ENCODE results near the gene MKLN1.

MKLN1 gene

DNA sequence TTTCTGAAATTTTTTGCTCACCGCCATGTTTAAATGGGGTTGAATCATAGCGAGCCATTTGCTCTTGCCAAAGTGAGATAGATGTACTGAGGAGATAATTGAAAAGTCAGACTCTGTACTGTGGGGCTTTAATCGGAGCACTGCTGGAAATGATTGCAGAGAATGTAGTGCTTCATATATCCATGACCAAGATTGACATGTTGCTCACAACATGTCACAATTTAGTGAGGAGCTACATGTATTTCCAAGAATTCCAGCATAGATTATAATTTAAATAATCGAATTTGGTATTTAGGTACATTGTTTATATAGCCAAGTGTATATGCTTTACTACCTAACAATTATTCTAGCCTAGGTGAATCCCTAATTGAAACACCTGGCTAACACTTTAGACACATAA lies 162.2 kb downstream of the MKLN1 start:
- no peak for FAIRE-seq

DNA sequence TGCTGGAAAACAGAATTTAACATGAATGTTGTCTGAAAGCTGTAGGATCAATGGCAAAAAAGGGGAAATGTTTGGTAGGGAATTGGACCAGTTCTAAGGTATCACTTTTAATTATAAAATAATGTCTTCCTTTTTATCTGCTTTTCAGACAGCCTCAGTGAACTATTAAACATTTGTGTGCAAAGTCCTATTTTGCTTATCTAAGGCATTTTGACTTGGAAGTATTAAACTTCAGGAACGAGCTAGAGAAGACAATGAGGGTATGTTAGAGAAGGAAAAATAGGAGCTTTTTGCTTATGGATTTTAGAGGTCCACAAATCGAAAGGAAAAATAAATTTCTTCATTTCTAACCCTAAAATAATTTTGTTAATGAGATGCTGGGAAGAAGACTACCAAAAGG lies 165.4 kb downstream of the MKLN1 start:
- TF ChIP-seq, protein P1, sequence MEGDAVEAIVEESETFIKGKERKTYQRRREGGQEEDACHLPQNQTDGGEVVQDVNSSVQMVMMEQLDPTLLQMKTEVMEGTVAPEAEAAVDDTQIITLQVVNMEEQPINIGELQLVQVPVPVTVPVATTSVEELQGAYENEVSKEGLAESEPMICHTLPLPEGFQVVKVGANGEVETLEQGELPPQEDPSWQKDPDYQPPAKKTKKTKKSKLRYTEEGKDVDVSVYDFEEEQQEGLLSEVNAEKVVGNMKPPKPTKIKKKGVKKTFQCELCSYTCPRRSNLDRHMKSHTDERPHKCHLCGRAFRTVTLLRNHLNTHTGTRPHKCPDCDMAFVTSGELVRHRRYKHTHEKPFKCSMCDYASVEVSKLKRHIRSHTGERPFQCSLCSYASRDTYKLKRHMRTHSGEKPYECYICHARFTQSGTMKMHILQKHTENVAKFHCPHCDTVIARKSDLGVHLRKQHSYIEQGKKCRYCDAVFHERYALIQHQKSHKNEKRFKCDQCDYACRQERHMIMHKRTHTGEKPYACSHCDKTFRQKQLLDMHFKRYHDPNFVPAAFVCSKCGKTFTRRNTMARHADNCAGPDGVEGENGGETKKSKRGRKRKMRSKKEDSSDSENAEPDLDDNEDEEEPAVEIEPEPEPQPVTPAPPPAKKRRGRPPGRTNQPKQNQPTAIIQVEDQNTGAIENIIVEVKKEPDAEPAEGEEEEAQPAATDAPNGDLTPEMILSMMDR (IDR thresholded peaks at IDR 0.05; ENCODE audit: insufficient read depth, missing control alignments), result no peak
- FAIRE-seq (peak; percentile 6), DNase-seq (ENCODE audit: insufficient read length, low spot score) (no peak)

More for the DNA sequence above, 162.2 kb downstream of the MKLN1 start:
- TF ChIP-seq, protein P1 (IDR thresholded peaks at IDR 0.05; ENCODE audit: insufficient read depth, missing control alignments), result no peak
- DNase-seq (ENCODE audit: insufficient read length, low spot score), result no peak

DNA sequence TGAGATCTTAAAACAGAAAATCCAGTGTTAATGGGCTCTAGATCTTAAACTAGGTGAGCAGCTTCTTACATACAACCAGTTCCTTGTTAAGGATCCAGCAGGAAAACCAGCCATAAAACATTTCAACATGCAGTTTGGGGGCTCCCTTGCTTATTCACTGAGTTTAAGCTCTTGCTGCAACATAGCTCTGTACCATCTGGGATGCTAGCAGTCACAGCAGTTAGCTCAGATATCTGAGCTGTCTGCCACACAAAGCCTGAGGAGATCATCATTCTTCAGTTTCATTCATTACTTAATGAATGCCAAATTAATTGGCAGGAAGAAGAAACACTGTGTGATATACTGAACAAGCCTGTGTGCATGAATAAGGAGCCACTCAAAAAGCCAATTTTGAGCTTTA lies 165.9 kb downstream of the MKLN1 start:
- DNase-seq (ENCODE audit: insufficient read length, low spot score) (no peak), FAIRE-seq (peak; percentile 97)
- TF ChIP-seq, protein P1 (IDR thresholded peaks at IDR 0.05; ENCODE audit: insufficient read depth, missing control alignments), result no peak

DNA sequence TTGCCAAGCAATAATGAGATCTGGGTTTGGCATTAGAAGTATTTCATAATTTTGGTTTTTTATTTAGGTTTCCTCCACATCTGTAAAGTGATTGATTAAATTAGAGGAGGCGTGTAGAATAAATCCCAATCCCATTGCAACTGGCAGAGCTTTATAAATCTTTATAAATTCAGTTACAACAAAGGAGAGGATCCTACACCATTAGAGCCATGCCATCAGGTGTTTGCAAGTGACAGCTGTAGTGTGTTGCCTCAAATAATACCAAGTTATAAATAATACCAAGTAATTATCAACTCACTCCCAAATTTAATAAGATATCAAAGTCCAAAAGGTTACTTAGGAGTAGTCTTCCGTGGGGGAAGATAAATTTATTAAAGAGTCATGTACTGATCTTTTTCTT lies 166.5 kb downstream of the MKLN1 start:
- no peak for FAIRE-seq

DNA sequence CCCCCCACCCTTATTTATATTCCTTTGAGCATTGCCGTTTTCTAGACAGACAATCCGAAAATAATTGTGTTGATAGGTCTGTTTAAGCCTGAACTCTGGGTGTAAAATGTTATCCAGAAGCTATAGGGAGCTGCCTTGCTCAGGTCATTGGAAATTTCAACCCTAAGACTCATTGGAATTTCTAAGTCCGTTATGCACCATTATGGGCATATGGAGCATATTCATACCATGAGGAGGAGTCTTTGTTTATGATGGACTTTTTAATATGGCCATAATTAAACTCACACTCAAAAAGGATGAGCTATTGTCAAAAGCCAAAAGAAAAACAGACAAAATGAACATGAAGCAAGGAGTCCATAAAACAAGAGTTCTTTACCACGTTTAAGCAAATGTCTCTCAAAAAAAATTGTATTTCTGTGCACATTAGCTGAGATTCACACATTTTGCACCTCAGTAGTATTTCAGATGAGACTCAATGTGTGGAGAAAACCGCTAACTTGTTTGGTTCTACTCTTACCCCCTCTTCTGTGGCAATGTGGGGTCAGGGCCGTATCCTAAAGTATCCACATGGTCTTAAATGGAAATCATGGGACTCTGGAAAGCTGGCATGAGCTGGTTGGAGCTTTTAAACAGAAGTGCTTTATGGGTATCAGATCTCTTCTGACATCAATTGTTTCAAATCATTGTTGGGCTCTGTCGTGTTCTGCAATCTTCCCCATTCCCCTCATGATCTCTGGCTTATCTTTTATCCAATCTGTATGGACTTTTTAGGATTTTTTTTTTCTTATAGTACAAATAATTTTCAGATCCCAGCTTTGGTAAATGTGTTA lies 168.2 kb downstream of the MKLN1 start:
- peak; percentile 29 for FAIRE-seq
- TF ChIP-seq, protein P1 (IDR thresholded peaks at IDR 0.05; ENCODE audit: insufficient read depth, missing control alignments), result no peak
- DNase-seq (ENCODE audit: insufficient read length, low spot score), result no peak

More for the DNA sequence above, 166.5 kb downstream of the MKLN1 start:
- TF ChIP-seq, protein P1 (IDR thresholded peaks at IDR 0.05; ENCODE audit: insufficient read depth, missing control alignments), result no peak
- no peak for DNase-seq (ENCODE audit: insufficient read length, low spot score)

DNA sequence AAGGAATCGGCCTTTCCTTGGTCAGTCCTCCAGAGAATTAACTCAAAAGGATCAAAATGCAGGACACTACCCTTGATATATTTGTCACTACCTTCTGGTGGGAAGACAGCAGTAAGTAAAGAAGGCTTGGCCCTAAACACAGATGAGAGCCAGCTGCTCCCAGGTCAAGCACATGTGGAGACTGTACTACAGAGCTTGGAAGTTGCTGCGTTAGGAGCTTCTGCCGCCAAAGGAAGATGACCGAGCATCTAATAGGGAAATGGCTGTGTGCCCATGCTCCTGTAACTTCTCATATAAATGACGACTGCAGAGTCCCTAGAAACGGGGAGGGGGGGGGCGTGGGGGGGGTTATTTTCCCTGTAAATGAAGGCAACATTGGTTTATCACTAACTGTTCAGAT lies 169.8 kb downstream of the MKLN1 start:
- DNase-seq (ENCODE audit: insufficient read length, low spot score), result no peak

More for the DNA sequence above, 169.8 kb downstream of the MKLN1 start:
- TF ChIP-seq, protein P1 (IDR thresholded peaks at IDR 0.05; ENCODE audit: insufficient read depth, missing control alignments), result no peak
- no peak for FAIRE-seq

Data from D721Med (cell line).